T47D (cell line): Measurements from ENCODE around the gene KCNT1.

ENCODE experiments used
- DNase-seq, 2 experiments: peaks; one replicate each; pipeline versions ENCODE4 v3.0.0 to v3.0.0-alpha.2; 2011 to 2012; ENCODE audit warnings: low read depth in 1 of 2, low spot score in 1 of 2
- JUND ChIP-seq: IDR thresholded peaks from 2 replicates; pipeline ENCODE4 v1.6.1; 2012; ENCODE audit warnings: low read depth
- in situ Hi-C: cut with HindIII; loops from 2 replicates; pipeline ENCODE4 v1.10.0; 2016; ENCODE audit warnings: low sequenced_read_pairs, low pct_unique_long_range_greater_than_20kb

KCNT1 gene

DNA sequence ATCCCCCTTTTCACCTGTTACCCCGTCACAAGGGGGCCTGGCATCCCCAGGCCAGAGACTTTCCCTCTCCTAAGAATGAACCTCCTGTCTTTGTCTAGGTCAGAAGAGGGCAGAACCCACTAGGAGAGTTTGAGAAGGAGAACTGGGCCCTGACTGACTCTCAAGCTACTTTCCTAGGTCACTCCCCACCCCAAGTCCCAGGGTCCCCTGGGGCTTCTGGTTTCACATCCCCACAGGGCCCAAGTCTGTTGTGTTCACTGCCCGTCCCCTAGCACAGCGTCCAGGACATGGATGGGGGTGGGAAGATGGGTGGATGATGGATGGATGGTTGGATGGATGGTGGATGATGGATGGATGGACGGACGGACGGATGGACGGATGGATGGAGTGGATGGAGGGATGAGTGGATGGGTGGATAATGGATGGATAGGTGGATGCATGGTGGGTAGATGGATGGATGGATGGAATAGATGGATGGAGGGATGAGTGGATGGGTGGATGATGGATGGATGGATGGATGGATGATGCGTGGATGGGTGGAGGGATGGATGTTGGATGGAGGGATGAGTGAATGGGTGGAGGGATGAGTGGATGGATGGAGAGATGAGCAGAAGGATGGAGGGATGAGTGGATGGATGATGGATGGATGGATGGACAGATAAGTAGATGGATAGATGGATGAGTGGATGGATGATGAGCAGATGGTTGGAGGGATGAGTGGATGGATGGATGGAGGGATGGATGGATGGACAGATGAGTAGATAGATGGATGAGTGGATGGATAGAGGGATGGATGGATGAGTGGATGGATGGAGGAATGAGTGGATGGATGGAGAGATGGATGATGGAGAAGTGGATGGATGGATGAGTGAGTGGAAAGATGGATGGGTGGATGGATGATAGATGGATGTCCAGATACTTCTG is 50.6 kb downstream of the KCNT1 start:
- in situ Hi-C loops: no loop called here
- DNase-seq: no peak
- TF ChIP-seq JUND: no peak

DNA sequence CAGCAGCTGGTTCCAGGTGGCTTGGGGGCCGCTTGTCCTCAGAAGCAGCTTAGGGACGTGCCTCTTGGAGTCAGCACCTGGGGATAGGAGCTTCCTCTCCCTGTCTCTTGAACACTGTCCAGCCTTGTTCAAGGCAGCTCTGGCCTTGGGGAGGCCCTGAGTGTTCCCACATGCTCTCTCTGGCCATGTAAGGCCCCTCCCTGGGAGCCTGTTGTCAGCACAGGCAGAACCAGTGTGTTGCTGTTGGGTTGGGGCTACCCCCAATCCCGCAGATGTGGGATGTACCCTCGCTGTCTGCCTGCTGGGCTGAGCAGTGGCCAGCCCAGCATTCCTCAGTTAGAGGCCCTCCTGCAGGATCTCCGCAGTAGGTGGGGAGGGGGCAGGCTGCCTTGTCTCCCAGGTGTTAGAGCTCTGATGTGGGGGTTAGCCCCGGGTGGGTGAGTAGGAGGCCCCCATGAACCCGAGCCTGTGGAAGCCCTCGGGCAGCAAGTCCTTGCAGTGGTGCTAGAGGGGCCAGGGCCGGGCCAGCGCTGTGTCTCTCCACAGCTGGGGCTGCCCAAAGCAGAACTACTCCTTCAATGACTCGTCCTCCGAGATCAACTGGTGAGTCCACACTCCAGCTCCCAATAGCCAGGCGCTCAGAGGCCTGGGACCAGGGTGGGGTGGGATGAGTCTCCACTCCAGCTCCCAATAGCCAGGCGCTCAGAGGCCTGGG is 51.6 kb downstream of the KCNT1 start:
- no peak for TF ChIP-seq JUND
- in situ Hi-C loops: no loop called here
- no peak for DNase-seq

DNA sequence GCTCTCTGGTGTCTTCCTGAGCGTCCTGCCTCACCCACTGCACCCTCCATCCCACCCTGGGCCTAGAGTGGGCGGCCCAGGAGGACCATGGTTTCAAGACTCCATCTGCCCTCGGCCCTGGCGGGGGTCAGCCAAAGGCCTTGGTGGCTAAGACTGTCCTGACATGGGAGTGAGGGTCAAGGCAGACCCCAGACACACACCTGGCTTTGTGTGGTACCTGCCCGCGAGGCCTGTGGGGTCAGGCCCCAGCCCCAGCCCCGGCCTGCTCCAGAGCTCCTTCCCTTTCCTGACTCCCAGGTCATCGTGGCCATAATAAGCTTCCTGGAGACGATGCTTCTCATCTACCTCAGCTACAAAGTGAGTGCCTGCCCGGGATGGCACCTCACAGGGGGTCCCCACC is 54.6 kb downstream of the KCNT1 start:
- no peak for TF ChIP-seq JUND
- no peak for DNase-seq
- in situ Hi-C loops: no loop called here

DNA sequence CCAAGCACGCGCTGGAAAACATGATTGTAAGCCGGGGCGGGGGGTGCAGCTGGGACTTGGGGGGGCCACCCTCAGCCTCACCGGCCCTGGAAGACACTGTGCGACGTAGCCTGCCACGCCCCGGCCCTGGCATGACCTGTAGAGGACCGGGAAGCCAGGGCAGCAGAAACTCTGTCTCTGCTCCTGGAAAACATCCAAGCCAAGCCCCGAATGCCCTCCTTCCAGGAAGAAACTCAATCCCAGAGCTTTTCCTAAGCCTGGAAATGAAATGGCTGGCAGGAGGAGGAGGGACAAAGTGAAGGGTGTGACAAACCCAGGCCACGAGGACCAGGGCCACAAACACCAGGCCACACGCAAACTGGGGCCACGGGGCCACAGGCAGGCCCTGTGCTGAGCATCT is 55.4 kb downstream of the KCNT1 start:
- no peak for DNase-seq
- TF ChIP-seq JUND: no peak
- in situ Hi-C loops: no loop called here

DNA sequence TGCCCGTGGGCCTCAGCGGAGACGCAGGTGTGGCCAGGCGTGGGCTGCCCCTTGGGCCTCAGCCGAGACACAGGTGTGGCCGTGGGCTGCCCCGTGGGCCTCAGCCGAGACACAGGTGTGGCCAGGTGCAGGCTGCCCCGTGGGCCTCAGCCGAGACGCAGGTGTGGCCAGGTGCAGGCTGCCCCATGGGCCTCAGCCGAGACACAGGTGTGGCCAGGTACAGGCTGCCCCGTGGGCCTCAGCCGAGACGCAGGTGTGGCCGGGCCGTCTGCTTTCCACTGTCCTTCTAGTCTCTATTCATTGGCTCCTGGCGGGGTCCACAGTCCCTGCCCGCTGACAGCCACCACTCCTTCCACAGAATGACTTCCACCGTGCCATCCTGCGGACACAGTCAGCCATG is 56.1 kb downstream of the KCNT1 start:
- in situ Hi-C loops: no loop called here
- TF ChIP-seq JUND: no peak
- DNase-seq: no peak

DNA sequence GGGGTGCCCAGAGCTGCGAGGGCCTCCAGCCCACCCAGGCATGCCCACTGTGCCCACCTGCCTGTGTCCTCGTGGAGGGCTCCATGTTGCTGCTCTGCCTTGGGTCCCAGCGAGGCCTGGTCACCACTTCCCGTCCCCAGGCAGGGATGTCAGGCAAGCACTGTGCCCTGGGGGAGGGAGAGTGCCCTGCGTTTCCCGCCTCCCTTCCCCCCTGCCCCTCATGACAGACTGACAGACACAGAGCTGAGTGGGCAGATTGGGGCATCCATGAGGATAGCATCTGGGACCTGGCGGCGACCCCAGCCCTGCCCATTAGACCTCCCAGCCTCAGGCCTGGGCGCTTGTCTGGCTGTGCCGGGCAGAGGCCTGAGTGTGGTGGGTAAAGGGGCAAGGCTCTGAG is 56.9 kb downstream of the KCNT1 start:
- no peak for DNase-seq
- in situ Hi-C loops: no loop called here
- TF ChIP-seq JUND: no peak

DNA sequence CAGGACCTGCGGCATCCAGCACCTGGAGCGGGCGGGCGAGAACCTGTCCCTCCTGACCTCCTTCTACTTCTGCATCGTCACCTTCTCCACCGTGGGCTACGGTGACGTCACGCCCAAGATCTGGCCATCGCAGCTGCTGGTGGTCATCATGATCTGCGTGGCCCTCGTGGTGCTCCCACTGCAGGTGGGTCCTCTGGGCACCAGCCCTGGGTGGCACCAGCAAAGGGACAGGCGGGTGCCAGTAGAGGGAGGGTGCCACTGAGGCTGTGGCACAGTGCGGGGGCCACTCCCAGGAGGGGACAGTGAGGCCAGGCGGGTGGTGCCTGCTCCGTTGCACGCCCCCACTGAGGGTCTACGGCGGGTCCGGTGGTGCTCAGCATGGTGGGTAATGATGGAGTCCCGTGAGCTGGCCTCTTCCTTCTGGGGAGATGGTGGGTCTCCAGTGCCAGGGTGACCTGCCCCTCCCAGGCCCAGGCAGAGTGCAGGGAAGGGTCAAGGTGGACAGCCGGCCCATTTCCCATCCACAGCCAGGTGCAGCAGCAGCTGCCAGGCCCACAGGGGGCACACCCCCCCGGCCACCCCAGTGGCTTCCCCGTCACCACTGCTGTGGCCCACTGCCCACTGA is 57.8 kb downstream of the KCNT1 start:
- no peak for DNase-seq
- no peak for TF ChIP-seq JUND
- in situ Hi-C loops: no loop called here

DNA sequence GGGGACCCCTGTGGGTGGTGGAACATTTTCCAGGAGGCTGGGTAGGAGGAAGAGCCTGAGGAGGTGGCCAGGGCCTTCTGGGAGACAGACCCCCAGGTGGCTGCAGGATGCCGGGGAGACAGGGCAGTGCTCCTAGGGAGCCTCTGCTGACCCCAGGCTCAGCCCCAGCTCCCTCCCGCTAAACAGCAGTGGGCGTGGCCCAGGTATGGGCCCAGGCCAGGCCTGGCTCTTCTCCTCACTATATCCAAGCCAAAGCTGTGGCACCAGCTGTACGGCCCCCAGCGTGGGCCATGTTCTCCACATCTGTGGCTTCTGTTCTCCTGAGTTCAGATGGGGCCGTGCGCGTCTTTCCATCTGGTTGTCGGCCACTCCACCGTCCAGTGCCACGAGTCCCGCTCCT is 58.5 kb downstream of the KCNT1 start:
- no peak for TF ChIP-seq JUND
- in situ Hi-C loops: no loop called here
- DNase-seq: no peak

DNA sequence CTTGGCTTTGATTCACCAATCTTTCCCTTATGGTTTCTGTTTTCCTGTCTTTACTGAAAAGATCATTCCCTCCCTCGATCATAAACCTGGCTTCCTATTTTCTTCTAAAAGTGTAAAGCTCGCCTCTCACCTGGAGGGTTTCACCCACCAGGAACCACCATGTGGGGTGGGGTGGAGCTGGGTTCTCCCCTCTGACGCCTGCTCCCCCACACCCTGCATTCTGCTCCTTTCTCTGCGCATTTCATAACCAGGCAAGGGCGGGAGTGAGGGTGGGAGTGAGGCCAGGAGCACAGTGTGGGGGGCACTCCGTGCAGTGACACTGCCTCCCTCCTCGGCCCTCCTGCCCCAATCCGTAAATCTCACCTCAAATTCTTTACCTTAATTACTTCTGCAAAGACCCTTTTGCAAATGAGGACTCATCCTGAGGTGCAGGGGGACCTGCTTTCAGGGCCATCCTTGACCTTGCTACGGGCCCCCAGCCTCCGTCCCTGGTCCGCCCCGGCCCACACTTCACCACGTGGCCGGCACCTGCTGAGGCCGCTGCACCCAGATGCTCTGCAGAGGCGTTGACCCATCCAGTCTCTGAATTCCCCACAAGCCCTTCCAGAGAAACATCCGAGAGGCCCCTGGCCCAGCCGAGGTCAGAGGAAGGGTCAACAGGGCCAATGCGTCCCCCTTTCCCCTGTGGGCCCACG is 59.3 kb downstream of the KCNT1 start:
- TF ChIP-seq JUND: no peak
- in situ Hi-C loops: no loop called here
- no peak for DNase-seq

DNA sequence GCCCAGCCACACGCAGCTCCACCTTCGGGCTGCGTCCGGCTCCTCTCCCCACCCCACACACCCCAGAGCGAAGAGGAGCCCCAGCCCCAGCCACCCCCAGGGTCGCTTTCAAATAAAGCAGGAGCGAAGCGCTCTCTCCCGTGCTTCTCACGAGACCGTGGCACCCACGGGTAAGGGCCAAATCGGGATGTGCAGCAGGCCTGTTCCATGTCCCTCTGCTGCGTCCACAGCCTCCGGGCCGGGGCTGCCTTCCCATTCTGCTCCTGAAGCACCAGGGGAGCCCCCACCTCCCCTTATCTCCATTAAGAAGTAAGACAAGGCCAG is 59.8 kb downstream of the KCNT1 start:
- no peak for TF ChIP-seq JUND
- in situ Hi-C loops: no loop called here
- DNase-seq: no peak

DNA sequence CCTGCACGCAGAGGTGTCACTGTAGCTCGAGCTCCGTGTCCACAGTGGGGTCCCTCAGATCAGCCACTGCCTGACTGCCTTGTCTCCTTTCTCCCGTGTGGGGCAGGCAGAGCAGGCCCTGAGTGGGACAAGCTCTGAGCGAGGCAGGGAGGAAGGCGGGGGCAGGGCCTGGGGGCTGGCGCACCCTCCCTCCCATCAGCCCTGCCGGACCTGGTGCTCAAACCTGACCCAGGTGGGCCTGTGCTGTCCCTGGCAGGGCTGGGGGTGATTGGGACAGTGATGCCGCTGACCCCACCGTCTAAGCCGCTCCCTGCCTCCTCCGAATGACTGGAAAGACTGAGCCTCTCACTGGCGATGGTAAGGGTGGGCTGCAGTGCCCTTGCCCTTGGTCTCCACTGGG is 60.9 kb downstream of the KCNT1 start:
- TF ChIP-seq JUND: no peak
- in situ Hi-C loops: no loop called here
- no peak for DNase-seq

DNA sequence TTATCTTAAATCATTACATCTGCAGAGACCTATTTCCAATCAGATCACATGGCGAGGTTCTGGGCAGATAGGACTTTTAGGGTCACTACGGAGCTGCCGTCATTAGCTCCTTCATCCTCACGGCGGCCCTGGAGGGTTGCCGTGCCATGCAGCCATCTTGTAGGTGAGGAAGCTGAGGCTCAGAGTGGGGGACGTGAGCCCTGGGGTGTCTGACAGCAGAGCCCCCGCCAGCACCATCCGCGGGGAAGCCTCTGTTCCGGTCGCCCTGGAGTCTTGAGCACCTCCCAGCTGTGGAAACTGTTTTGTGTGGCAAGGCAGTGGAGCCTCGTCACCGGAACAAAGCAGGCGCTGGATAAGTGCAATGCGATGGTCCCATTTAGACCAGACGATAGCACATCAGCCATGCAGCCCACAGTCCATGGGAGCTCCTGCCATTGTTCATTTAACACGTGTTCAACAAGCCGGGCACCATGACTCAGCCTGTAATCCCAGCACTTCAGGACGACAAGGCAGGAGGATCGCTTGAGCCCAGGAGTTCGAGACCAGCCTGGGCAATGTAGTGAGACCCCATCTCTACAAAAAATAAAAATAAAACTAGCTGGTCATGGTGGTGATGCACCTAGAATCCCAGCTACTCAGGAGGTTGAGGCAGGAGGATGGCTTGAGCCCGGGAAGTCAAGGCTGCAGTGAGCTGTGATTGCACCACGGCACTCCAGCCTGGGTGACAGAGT is 61.9 kb downstream of the KCNT1 start:
- in situ Hi-C loops: no loop called here
- TF ChIP-seq JUND: no peak
- no peak for DNase-seq
